Endometrial microvascular endothelial cells (primary cell): Measurements from ENCODE around the gene CD72. TPM values are rescaled to one million over a fixed set of nuclear protein-coding genes. Genes with fewer than 3 reads are reported as not detected.
"Not testable (repeated sequence)": the region's sequence is repeated elsewhere in the genome, so short reads cannot be mapped to it uniquely, and the experiment has no call there.

Experiments used
- in situ Hi-C: cut with HindIII; loops from 2 replicates; pipeline ENCODE4 v1.10.0; 2017; ENCODE audit warnings: low sequenced_read_pairs, low pct_unique_long_range_greater_than_20kb; ENCODE audit errors: inconsistent ontology term
- total RNA-seq: library from RNA; depleted of rRNA; stranded (reverse); fragments of >200 nt; gene quantifications from one replicate; pipeline ENCODE4 v1.2.3, GENCODE V29; 2015; ENCODE audit errors: inconsistent ontology term

The CD72 gene
- total RNA-seq, 1 donor from 2014 or later: not detected

DNA sequence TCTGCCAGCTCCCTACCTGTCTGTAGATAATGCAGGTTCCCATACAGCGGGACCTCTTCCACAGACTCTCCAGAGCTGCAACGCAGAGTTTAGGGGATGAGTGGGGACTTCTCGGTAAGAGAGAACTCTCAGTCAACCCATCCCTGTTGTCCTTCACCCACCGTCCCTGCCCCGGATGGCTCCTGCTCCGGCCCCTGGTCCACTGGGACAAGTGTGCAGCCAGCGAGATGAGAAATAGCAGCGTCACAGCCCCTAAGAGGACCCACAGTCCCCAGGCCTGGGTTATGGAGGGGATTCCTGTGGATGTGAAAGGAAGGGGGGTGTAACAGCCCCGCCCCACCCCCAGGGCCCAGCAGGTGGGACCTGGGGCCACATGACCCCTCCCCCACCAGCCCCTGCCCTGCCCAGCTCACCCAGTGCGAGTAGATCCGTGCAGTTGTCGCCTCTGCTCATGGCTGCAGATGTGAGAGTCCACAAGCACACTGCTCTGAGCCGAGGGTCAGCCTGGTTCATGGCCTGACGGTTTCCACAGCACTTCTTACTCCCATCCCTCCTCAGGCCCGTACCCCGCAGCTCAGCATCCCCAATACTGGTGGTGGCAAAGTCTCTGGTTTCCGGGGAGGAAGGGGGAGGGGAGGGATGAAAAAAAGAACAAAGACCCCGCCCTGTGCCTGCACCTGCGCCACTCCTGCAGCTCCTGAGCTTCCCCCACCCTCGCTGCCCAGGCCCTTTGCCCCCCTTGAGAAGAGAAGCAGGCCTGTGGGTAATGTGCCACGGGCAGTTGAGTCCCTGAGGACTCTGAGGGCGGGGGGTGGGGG, 32.3 kb upstream of the CD72 start, which contains the start of gene SIT1:
Gene SIT1 (minus strand): TSS at position 591 of the 818 bp plus-strand sequence. CDS start 78 bp downstream, at position 513.
- in situ Hi-C loops: no loop called here

DNA sequence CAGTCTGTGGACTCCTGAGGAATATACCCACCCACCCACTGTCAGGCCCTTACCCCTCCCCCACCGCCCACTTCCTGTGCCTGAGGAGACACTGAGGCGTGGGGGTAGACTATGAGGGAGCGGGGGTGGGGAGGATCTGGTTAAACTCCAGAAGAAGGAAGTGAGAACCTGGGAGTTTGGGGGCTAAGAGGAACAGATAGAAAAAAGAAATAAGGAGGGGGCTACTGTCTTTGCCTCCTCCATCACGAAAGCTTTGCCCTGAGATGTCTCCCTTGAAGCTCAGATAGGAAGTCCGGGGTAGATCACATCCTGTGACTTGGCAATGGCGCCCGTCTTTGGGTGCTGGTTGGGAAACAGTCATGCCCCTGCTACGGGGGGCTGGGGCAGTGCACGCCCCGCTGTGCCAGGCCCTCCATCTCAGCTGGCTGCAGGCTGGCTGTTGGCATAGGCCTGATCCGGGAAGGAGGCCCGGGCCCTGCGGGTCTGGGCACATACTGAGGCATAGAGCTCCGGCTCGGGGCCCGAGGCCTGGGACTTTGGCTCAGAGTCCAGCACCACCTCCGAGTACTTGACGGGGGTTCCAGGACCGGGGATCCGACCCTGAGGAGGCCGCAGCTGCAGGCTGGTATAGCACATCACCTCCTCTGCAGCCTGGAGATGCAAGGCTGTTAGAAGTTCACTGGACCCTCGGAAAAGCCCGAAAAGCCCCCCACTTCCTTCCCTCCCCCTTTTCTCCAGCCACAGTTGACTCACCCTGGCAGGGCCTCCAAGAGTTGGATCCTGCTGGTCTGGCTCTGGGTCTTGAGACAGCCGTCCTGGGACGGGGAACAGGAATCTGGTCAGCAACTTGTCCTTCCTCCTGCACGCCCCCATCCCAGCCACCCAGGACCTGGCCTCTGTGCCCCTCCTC, 31.5 kb upstream of the CD72 start:
- in situ Hi-C loops: no loop called here

DNA sequence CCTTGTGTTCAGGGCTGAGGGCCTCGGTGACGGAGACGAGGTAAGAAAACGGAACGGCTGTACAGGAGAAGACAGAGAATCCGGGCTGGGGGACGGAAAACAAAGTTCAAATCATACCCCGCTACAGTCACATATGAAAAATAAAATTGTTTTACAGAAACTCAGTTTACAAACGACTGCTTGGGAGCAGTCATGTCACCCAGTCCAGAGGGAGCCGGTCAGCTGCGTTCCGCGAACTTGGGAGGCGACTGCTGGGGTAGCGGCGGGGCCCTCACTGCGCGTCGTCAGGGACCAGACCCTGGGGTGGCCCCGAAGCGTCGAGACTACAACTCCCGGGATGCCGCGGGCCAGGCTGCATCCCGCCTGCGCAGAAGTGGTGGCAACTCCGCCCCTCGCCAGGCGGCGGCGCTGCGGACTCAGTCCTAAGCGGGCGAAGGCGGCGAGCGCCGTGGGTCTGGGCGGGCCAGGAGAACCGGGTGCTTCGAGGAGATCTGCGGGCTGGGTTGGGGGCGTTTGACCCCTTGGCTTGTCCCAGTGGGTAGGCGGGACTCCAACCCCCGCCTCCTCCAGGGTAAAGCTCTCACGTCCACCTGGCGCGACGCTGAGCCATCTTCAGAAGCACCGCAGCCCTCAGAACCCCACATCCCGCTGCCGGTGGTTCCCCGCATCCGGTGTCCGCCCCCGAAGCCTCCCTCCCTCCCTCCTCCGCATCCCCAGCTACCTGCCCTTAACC, 28.5 kb upstream of the CD72 start:
- in situ Hi-C loops: no loop called here

DNA sequence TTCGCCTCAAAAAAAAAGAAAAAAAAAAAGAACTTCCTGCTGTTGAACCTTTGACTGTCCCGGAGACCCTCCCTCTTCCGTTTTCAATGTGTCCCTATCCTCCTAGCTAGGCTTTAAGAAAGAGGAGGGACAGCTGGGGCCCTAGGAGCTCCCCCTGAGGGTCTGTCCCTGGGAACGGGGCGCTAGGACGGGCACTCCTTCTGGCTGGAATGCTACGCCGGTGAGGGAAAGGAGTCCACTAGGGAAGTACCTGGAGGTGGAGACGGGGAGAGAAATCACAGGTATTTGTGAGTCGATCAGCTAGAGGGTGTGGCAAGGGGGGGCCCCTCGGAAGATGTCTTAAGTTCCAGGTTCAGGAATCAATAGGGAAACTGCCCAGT, 27.9 kb upstream of the CD72 start:
- in situ Hi-C loops: no loop called here

DNA sequence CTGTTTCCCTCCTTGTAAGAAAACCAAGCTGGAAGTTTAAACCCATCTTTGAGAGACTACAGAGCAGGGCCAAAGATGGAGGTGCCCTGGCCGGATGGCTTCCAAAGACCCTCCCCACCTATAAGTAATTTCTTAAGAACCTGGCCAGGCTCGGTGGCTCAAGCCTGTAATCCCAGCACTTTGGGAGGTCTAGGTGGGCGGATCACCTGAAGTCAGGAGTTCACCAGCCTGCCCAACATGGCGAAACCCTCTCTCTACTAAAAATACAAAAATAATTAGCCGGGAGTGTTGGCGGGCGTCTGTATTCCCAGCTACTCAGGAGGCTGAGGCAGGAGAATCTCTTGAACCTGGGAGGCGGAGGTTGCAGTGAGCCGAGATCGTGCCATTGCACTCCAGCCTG, 27.5 kb upstream of the CD72 start:
- in situ Hi-C loops: not testable (repeated sequence)

DNA sequence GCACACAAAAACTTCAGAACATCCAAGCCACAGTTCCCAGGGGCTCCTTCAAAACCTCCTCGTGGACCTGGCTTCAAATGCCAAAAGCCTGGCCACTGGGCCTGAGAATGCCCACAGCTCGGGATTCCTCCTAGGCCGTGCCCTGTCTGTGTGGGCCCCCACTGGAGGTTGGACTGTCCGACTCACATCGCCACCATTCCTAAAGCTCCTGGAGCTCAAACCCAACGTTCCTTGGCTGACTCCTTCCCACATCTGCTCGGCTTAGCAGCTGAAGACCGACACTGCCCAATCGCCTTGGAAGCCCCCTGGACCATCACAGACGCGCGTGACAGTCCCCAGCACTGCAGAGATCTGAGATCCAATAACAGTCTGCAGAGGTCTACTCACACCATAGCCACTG, 24.8 kb upstream of the CD72 start:
- in situ Hi-C loops: no loop called here

DNA sequence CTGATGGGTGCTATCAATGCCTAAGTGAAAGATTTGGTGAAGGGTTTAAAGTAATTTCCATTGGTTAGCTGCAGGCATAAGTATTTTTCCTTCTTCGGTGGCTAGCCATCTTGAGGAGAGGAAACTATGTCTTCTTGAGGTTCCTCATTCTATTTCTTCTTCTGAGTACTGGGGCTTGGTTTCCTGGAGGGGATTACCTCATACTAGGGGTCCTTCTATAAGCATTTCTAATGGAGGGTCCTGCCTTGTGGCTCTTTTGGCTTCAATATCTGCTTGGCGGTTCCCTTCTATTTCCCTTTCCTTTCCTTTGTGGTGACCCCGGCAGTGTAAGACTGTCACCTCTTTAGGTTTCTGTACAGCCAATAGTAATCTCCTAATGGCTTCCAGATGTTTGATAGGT, 23.3 kb upstream of the CD72 start:
- in situ Hi-C loops: not testable (repeated sequence)

DNA sequence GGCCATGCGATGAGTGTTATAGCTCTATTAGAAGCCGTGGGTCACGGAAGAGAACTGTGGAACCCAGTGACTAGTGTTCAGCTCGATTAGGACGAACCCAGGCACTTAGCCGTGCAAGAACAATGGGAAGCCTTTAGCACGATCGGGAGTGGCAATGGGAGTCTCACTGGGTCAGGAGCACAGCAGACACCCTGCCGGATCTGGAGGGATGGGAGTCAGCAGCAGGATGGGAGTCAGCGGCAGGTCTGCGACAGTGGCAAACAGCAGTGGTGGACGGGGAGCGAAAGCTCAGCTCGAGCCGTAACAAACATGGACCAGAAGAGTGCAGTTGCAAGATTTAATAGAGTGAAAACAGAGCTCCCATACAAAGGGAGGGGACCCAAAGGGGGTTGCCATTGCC, 22.2 kb upstream of the CD72 start:
- in situ Hi-C loops: not testable (repeated sequence)

DNA sequence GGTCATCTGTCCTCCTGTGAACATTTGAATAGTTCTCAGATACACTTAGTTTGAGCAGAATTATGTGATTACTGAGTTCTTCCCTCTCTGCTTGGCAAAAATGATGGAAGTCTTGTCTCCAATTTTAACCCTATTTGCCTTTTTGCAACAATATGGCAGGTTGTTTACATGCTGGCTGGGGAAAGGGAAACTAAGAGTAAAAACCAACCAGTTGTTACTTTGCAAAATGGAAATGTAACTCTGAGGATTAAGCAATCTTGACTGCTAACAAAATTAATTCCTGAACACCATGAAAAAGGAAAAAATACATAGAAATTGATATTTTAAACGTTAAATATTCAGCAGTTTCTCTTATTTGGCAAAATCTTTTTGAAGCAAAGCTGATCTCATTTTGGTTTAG, 21.4 kb upstream of the CD72 start:
- in situ Hi-C loops: no loop called here

DNA sequence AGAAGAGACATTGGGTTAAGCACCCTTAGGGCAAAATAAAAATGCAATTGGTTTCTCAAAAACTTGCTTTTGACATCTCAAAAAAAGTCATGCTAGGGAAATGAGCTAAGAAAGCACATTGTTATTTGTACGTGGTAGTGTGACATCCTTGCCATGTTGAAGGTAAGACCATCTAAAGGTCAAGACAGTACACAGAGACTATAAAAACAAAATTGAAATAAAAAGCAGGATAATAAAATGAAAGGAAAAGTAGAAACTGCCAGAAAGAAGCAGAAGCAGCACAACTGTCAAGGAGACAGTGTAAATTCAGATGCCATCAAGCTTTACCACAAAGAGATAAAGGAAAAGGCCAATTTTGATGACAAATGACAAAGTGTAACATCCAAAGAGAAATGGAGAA, 21.0 kb upstream of the CD72 start:
- in situ Hi-C loops: not testable (repeated sequence)

DNA sequence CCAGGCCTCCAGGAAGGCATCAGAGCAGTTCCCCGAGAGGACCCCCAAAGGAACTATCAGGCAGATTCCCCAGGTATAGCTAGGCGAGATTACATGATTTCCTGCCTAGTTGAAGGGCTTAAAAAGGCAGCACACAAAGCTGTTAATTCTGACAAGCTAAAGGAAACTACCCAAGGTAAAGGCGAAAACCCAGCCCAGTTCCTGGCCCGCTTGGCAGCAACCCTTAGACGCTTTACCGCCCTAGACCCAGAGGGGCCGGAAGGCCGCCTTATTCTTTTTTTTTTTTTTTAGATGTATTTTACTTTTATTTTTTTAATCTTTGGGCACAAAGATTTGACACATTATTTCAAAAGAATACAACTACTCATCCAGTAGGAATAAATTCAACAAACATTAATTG, 20.5 kb upstream of the CD72 start:
- in situ Hi-C loops: not testable (repeated sequence)

DNA sequence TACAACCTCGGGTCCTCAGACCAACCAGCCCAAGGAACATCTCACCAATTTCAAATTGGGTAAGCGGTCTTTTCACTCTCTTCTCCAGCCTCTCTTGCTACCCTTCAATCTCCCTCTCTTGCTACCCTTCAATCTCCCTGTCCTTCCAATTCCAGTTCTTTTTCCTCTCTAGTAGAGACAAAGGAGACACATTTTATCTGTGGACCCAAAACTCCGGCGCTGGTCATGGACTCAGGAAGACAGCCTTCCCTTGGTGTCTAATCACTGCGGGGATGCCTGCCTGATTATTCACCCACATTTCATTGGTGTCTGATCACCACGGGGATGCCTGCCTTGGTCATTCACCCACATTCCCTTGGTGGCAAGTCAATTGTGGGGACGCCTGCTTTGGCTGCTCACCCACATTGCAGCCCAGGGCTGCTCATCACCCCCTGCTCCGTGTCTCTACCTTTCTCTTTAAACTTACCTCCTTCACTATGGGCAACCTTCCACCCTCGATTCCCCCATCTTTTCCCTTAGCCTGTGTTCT, 19.3 kb upstream of the CD72 start:
- in situ Hi-C loops: not testable (repeated sequence)

DNA sequence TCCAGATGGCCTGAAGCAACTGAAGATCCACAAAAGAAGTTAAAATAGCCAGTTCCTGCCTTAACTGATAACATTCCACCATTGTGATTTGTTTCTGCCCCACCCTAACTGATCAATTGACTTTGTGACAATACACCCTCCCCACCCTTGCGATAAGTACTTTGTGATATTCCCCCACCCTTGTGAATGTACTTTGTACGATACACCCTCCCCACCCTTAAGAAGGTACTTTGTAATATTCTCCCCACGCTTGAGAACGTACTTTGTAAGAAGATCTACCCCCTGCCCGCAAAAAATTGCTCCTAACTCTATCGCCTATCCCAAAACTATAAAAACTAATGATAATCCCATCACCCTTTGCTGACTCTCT, 18.6 kb upstream of the CD72 start:
- in situ Hi-C loops: not testable (repeated sequence)

DNA sequence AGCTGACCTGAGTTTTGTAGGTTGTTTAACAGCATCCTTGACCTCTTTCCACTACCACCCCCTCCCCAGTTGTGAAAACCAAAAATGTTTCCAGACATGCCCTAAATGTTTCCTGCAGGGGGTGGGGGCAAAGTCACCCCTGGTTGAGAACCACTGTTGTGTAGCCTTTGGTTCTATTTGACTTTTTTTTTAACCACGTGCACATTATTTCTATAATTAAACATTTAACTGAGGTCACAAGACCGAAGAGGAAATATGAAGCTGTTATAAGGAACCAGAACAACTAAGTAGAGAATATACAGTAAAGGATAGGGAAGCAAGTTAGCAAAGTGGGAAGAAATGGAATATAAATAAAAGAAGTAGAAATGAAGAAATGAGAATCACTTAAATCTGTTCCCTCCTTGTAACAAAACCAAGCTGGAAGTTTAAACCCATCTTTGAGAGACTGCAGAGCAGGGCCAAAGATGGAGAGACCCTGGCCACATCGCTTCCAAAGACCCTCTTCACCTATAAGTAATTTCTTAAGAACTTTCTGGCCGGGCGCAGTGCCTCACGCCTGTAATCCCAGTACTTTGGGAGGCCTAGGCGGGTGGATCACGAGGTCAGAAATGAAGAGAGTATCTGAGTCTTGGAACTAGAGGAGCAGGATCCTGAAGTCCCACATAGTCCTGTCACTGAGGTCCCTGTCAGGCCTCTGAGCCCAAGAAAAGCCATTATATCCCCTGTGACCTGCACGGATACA, 18.1 kb upstream of the CD72 start:
- in situ Hi-C loops: no loop called here

DNA sequence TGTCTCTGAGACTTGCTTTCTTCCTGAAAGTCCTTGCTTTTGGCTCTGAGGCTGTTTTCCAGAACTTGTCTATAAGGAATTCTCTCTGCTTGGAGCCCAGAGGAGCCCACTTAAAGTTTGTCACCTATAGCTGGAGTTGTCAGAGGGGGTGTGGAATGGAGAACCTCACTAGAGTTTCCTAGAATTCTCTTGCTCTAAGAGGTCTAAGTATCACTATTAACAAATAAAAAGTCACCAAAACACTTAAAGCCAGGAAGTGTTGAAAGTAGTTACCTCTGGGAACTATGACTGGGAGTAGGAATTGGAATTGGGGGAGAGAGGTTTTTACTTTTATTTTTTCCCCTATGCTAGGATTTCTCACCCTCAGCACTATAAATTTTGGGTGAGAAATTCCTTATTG, 17.5 kb upstream of the CD72 start:
- in situ Hi-C loops: no loop called here

DNA sequence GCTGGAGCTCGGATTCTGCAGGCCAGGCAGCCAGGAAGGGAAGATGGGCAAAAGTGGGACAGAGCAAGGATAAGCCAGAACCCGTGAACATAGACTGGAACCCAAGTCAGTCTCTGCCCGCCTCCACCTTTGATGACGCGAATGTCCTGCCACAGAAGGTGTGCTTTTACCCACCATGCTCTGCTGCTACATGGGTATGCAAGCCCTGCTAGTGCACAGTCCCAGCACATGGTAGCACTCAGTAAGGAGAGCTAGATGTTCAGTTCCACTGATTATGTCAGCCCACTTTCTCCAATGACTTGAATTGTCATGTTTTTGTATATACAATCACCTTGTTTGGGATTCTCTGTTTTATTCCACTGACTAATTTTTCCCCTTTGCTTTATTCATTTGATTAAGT, 11.4 kb upstream of the CD72 start:
- in situ Hi-C loops: no loop called here

DNA sequence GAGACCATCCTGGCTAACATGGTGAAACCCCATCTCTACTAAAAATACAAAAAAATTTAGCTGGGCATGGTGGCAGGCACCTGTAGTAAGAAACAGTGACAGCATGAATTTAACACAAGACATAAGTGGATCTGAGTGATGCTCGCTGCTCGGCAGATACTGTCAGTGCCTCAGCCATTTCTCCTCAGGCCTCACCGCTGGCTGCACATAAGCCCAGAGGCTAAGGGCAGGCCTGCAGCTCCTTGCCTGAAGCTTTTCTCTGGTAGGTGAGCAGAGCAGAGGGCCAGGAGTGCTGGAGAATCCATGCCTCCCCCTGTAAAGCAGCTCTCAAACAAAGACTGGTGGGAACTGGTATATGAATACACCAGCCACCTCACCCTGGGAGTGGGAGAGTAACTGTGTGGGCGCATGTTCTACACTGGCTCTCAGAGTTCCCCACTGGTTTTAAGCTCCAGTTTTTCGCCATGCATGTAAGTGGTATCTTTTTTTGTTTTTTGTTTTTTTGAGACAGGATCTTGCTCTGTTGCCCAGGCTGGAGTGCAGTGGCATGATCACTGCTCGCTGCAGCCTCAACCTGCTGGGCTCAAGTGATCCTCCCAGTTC, 10.3 kb upstream of the CD72 start:
- in situ Hi-C loops: no loop called here

DNA sequence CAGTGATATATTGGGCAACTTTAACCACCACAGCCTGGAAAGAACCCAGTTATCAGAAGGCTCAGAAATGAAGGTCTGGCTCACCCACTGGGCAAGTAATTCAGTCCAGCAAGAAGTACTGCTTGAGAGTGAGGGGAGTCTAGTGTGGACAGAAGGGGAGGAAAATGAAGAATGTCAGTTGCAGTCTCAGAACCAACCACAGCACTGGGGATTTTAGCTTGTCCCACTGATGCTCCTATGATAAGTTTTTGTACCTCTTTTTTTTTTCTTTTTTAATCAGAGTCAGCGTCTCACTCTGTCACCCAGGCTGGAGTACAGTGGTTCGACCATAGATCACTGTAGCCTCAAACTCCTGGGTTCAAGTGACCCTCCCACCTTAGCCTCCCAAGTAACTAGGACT, 9.4 kb upstream of the CD72 start:
- in situ Hi-C loops: no loop called here
